Thyroid gland (tissue), 4 donors: Measurements from ENCODE around the gene GPC6.

Source experiments
- CTCF ChIP-seq, 6 experiments: fragments of 200-600 bp in 3 of 6; fragments of 450-650 bp in 3 of 6; sonication (generic) in 3 of 6; IDR thresholded peaks; one replicate each; pipeline ENCODE4 v1.5.1; 2016 to 2019; ENCODE audit warnings: antibody characterized with exemption in 6 of 6, mild to moderate bottlenecking in 2 of 6, inconsistent platforms in 1 of 6, moderate library complexity in 1 of 6
- POLR2A ChIP-seq, 2 donors: fragments of 450-650 bp; IDR thresholded peaks; one replicate each; pipeline ENCODE4 v1.6.1; 2017; ENCODE audit warnings: antibody characterized with exemption in 2 of 2, mild to moderate bottlenecking in 2 of 2, moderate library complexity in 1 of 2

- TF ChIP-seq POLR2A (IDR thresholded peaks at IDR 0.05) (no peak), CTCF (IDR thresholded peaks at IDR 0.05) (no peak)
Observed at GRCh38 chr13:93450191-93450621, 223.6 kb downstream of the GPC6 start.
